T-helper 2 cell treated with Interferon-gamma antibody and Interleukin-4, amounts not matched to agents 5 μg/mL and 100 μg/mL, for 36 hours (primary cell): Measurements from ENCODE around the gene DCAF4.

Experiments used
- DNase-seq: peaks from one replicate; pipeline ENCODE4 v3.0.0; 2021; ENCODE audit warnings: low spot score
- H3K27ac Mint-ChIP-seq: one replicate; pipeline ENCODE4 v1.8.0; 2021; ENCODE audit warnings: mild to moderate bottlenecking, mixed read lengths
- H3K27me3 Mint-ChIP-seq: one replicate; pipeline ENCODE4 v1.8.0; 2021; ENCODE audit warnings: low read depth, mixed read lengths
- H3K36me3 Mint-ChIP-seq: one replicate; pipeline ENCODE4 v1.8.0; 2021; ENCODE audit warnings: low read depth, mixed read lengths
- H3K4me1 Mint-ChIP-seq: one replicate; pipeline ENCODE4 v1.8.0; 2021; ENCODE audit warnings: low read depth, mixed read lengths
- H3K4me3 Mint-ChIP-seq: one replicate; pipeline ENCODE4 v1.8.0; 2022; ENCODE audit warnings: mild to moderate bottlenecking, moderate library complexity, mixed read lengths
- H3K9me3 Mint-ChIP-seq: one replicate; pipeline ENCODE4 v1.8.0; 2021; ENCODE audit warnings: mixed read lengths

DCAF4 gene

GRCh38 chr14:72904840-72905561 is 21.3 kb upstream of the DCAF4 start:
- no peak overlapping the region for H3K27ac Mint-ChIP-seq
- peaks cover 57% of the 10 kb centered on the region for H3K27me3 Mint-ChIP-seq
- peaks cover 11% of the 10 kb centered on the region for H3K4me1 Mint-ChIP-seq
- no peaks in the 10 kb centered on the region for H3K9me3 Mint-ChIP-seq
- peak; percentile 49 for DNase-seq
- no peaks in the 10 kb centered on the region for H3K36me3 Mint-ChIP-seq
- no peak overlapping the region for H3K4me3 Mint-ChIP-seq

GRCh38 chr14:72906316-72906715 is 19.9 kb upstream of the DCAF4 start:
- Mint-ChIP-seq H3K27ac (no peak overlapping the region), H3K9me3 (no peaks in the 10 kb centered on the region), H3K4me1 (peaks cover 11% of the 10 kb centered on the region), H3K4me3 (no peak overlapping the region), H3K36me3 (no peaks in the 10 kb centered on the region), H3K27me3 (peaks cover 51% of the 10 kb centered on the region)
- DNase-seq: no peak

- Mint-ChIP-seq H3K9me3 (no peaks in the 10 kb centered on the region), H3K36me3 (no peaks in the 10 kb centered on the region), H3K27ac (no peak overlapping the region), H3K27me3 (peaks cover 48% of the 10 kb centered on the region), H3K4me1 (peaks cover 11% of the 10 kb centered on the region), H3K4me3 (no peak overlapping the region)
- DNase-seq: no peak
These were observed 19.4 kb upstream of the DCAF4 start for GRCh38 chr14:72906879-72907278.

GRCh38 chr14:72907886-72908285 is 18.4 kb upstream of the DCAF4 start:
- Mint-ChIP-seq H3K4me3 (no peak overlapping the region), H3K36me3 (no peaks in the 10 kb centered on the region), H3K27ac (no peak overlapping the region), H3K4me1 (peaks cover 11% of the 10 kb centered on the region), H3K9me3 (no peaks in the 10 kb centered on the region), H3K27me3 (peaks cover 49% of the 10 kb centered on the region)
- DNase-seq: no peak

- no peaks in the 10 kb centered on the region for H3K9me3 Mint-ChIP-seq
- no peak overlapping the region for H3K4me3 Mint-ChIP-seq
- no peaks in the 10 kb centered on the region for H3K36me3 Mint-ChIP-seq
- no peak overlapping the region for H3K27ac Mint-ChIP-seq
- peaks cover 53% of the 10 kb centered on the region for H3K27me3 Mint-ChIP-seq
- no peak for DNase-seq
- peaks cover 13% of the 10 kb centered on the region for H3K4me1 Mint-ChIP-seq
These were observed 17.1 kb upstream of the DCAF4 start for GRCh38 chr14:72909163-72909562.

GRCh38 chr14:72913809-72914208 is 12.5 kb upstream of the DCAF4 start:
- no peak overlapping the region for H3K4me3 Mint-ChIP-seq
- peaks cover 2% of the 10 kb centered on the region for H3K4me1 Mint-ChIP-seq
- no peaks in the 10 kb centered on the region for H3K9me3 Mint-ChIP-seq
- H3K36me3 Mint-ChIP-seq: no peaks in the 10 kb centered on the region
- H3K27ac Mint-ChIP-seq: no peak overlapping the region
- H3K27me3 Mint-ChIP-seq: peaks cover 50% of the 10 kb centered on the region
- no peak for DNase-seq

- no peaks in the 10 kb centered on the region for H3K36me3 Mint-ChIP-seq
- no peaks in the 10 kb centered on the region for H3K9me3 Mint-ChIP-seq
- peaks cover 56% of the 10 kb centered on the region for H3K27me3 Mint-ChIP-seq
These were observed 10.1 kb upstream of the DCAF4 start for GRCh38 chr14:72916174-72916573.

GRCh38 chr14:72917094-72917802 is 9.0 kb upstream of the DCAF4 start:
- no peak overlapping the region for H3K27ac Mint-ChIP-seq
- no peaks in the 10 kb centered on the region for H3K36me3 Mint-ChIP-seq
- H3K4me3 Mint-ChIP-seq: no peak overlapping the region
- no peaks in the 10 kb centered on the region for H3K9me3 Mint-ChIP-seq
- peaks cover 2% of the 10 kb centered on the region for H3K4me1 Mint-ChIP-seq
- no peak for DNase-seq
- H3K27me3 Mint-ChIP-seq: peaks cover 60% of the 10 kb centered on the region

More at GRCh38 chr14:72916174-72916573, 10.1 kb upstream of the DCAF4 start:
- H3K4me3 Mint-ChIP-seq: no peak overlapping the region
- H3K27ac Mint-ChIP-seq: no peak overlapping the region
- peaks cover 2% of the 10 kb centered on the region for H3K4me1 Mint-ChIP-seq
- no peak for DNase-seq

- Mint-ChIP-seq H3K4me1 (no peaks in the 10 kb centered on the region), H3K36me3 (no peaks in the 10 kb centered on the region), H3K27ac (no peak overlapping the region), H3K9me3 (no peaks in the 10 kb centered on the region), H3K4me3 (no peak overlapping the region), H3K27me3 (peaks cover 54% of the 10 kb centered on the region)
- DNase-seq: no peak
These were observed 6.3 kb upstream of the DCAF4 start for GRCh38 chr14:72920008-72920407.

- Mint-ChIP-seq H3K36me3 (no peaks in the 10 kb centered on the region), H3K4me3 (no peak overlapping the region), H3K4me1 (peaks cover 1% of the 10 kb centered on the region), H3K27ac (no peak overlapping the region), H3K9me3 (no peaks in the 10 kb centered on the region), H3K27me3 (peaks cover 52% of the 10 kb centered on the region)
- no peak for DNase-seq
These were observed 4.9 kb upstream of the DCAF4 start for GRCh38 chr14:72921396-72921795.

GRCh38 chr14:72924337-72924736 is 1.9 kb upstream of the DCAF4 start:
- Mint-ChIP-seq H3K36me3 (no peaks in the 10 kb centered on the region), H3K27ac (no peak overlapping the region), H3K27me3 (peaks cover 31% of the 10 kb centered on the region), H3K9me3 (no peaks in the 10 kb centered on the region), H3K4me1 (peaks cover 5% of the 10 kb centered on the region), H3K4me3 (no peak overlapping the region)
- no peak for DNase-seq

- peaks cover 5% of the 10 kb centered on the region for H3K4me1 Mint-ChIP-seq
- peak overlapping the region; percentile 96 for H3K4me3 Mint-ChIP-seq
- H3K27ac Mint-ChIP-seq: no peak overlapping the region
- no peak for DNase-seq
- H3K27me3 Mint-ChIP-seq: peaks cover 22% of the 10 kb centered on the region
- H3K9me3 Mint-ChIP-seq: no peaks in the 10 kb centered on the region
- H3K36me3 Mint-ChIP-seq: no peaks in the 10 kb centered on the region
These were observed 999 bp upstream of the DCAF4 start for GRCh38 chr14:72925171-72925759.

GRCh38 chr14:72925815-72926291 is 411 bp upstream of the DCAF4 start:
- H3K27ac Mint-ChIP-seq: peak overlapping the region; percentile 95
- no peak for DNase-seq
- no peaks in the 10 kb centered on the region for H3K9me3 Mint-ChIP-seq
- peaks cover 5% of the 10 kb centered on the region for H3K4me1 Mint-ChIP-seq
- H3K27me3 Mint-ChIP-seq: peaks cover 21% of the 10 kb centered on the region
- peaks cover 2% of the 10 kb centered on the region for H3K36me3 Mint-ChIP-seq
- H3K4me3 Mint-ChIP-seq: peak overlapping the region; percentile 96

- Mint-ChIP-seq H3K27ac (no peak overlapping the region), H3K4me1 (peaks cover 8% of the 10 kb centered on the region), H3K9me3 (no peaks in the 10 kb centered on the region), H3K27me3 (peaks cover 8% of the 10 kb centered on the region), H3K36me3 (peaks cover 2% of the 10 kb centered on the region), H3K4me3 (no peak overlapping the region)
- no peak for DNase-seq
These were observed 2.6 kb downstream of the DCAF4 start for GRCh38 chr14:72928872-72929271.
